ENCODE data around the gene NUCB1.

DNA sequence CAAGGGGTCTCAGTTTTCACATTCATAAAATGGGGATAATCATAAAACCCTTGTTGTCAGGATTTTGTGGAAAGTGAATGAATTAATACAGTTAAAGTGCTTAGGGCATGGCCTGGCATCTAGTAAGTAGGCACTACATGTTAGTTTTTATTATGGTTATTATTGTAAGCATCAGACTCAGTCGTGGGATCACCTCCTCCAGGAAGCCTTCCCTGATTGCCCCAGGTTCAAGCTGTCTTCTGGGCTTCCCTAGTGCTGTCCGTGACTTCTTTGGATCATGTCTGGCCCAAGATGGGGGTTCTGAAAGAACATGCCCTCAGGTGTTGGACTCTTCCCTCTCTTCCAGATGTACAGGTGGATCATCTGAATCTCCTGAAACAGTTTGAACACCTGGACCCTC is 10.7 kb downstream of the NUCB1 start:
- TF ChIP-seq, protein P1, sequence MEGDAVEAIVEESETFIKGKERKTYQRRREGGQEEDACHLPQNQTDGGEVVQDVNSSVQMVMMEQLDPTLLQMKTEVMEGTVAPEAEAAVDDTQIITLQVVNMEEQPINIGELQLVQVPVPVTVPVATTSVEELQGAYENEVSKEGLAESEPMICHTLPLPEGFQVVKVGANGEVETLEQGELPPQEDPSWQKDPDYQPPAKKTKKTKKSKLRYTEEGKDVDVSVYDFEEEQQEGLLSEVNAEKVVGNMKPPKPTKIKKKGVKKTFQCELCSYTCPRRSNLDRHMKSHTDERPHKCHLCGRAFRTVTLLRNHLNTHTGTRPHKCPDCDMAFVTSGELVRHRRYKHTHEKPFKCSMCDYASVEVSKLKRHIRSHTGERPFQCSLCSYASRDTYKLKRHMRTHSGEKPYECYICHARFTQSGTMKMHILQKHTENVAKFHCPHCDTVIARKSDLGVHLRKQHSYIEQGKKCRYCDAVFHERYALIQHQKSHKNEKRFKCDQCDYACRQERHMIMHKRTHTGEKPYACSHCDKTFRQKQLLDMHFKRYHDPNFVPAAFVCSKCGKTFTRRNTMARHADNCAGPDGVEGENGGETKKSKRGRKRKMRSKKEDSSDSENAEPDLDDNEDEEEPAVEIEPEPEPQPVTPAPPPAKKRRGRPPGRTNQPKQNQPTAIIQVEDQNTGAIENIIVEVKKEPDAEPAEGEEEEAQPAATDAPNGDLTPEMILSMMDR (IDR thresholded peaks at IDR 0.05 in 8 of 11, conservative IDR thresholded peaks at IDR 0.05 in 3 of 11) = no peak
- TF ChIP-seq POLR2AphosphoS5 (IDR thresholded peaks at IDR 0.05) = no peak

All from spleen (tissue), 7 donors.